Measurements from ENCODE around the gene TMEM138. TPM values are rescaled to one million over a fixed set of nuclear protein-coding genes. Genes with fewer than 3 reads are reported as not detected.

TMEM138 gene
- total RNA-seq, 1 experiment from 2014 or later = 46.3 TPM

DNA sequence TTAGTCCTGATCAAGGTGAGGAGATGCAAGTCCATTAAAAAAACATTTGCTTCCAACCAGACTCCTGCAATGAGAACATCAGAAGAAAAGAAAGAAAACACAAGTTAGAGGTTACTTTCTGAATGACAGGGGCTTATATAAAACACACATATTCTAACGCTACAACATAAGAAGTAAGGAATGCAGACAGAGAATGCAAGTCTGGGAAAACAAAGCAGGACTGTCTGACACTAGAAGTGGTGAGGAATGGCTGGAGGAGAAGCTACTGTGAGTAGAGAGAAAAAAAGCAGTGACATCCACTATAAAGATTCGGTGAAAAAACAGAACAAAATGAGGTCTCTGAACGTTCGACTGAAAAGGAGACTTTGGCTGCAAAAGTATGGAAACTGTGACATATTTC, 42.5 kb downstream of the TMEM138 start:
- no peak overlapping the region for H3K27ac Mint-ChIP-seq (ENCODE audit: unreplicated experiment)

DNA sequence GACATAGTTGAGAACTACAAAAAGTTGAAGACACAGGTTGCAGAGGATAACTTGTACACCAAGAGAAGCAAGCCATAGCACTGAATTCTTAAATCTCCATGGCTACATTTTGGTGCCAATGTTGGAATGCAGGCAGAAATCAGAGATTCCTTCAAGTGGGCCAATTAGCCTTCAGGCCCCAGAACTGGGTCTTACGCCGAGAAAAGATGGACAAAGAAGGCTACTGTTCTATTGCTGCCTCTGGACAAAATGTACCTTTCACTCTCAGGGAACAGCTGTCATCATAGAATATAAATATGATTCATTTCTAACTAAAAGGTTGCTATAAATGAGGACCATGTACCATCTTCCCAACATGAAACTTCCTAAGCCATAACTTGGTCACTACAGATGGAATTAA, 43.9 kb downstream of the TMEM138 start:
- Mint-ChIP-seq H3K4me3 (ENCODE audit: unreplicated experiment) (no peak overlapping the region), H3K36me3 (ENCODE audit: insufficient read depth, unreplicated experiment) (peaks cover 96% of the 10 kb centered on the region), H3K9me3 (ENCODE audit: unreplicated experiment) (no peaks in the 10 kb centered on the region), H3K4me1 (ENCODE audit: low read depth, unreplicated experiment) (no peaks in the 10 kb centered on the region), H3K27me3 (ENCODE audit: insufficient read depth, unreplicated experiment) (no peaks in the 10 kb centered on the region), H3K27ac (ENCODE audit: unreplicated experiment) (no peak overlapping the region)
- Histone ChIP-seq H3K4me1 (no peaks in the 10 kb centered on the region), H3K36me3 (ENCODE audit: control insufficient read depth, insufficient read depth, low read length) (peaks cover 3% of the 10 kb centered on the region), H3K4me3 (ENCODE audit: low read depth, low read length) (no peak overlapping the region), H3K27me3 (replicated peaks; ENCODE audit: control insufficient read depth, insufficient read depth, low read length) (no peaks in the 10 kb centered on the region), H3K9me3 (no peaks in the 10 kb centered on the region)
- intact Hi-C loops (cut with micrococcal nuclease; ENCODE audit: unreplicated experiment) = no loop called here
- ChIA-PET POLR2A (no interaction called here), CTCF (no interaction called here)
- TF ChIP-seq, protein P1, sequence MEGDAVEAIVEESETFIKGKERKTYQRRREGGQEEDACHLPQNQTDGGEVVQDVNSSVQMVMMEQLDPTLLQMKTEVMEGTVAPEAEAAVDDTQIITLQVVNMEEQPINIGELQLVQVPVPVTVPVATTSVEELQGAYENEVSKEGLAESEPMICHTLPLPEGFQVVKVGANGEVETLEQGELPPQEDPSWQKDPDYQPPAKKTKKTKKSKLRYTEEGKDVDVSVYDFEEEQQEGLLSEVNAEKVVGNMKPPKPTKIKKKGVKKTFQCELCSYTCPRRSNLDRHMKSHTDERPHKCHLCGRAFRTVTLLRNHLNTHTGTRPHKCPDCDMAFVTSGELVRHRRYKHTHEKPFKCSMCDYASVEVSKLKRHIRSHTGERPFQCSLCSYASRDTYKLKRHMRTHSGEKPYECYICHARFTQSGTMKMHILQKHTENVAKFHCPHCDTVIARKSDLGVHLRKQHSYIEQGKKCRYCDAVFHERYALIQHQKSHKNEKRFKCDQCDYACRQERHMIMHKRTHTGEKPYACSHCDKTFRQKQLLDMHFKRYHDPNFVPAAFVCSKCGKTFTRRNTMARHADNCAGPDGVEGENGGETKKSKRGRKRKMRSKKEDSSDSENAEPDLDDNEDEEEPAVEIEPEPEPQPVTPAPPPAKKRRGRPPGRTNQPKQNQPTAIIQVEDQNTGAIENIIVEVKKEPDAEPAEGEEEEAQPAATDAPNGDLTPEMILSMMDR (IDR thresholded peaks at IDR 0.05; ENCODE audit: insufficient read depth in 1 of 2, low read depth in 1 of 2, low read length in 1 of 2, severe bottlenecking in 1 of 2, unreplicated experiment in 1 of 2) = no peak
- no TSS peak for BruUV-seq (replicated peaks)
- no peak for DNase-seq

More for the DNA sequence above, 42.5 kb downstream of the TMEM138 start:
- Mint-ChIP-seq H3K36me3 (ENCODE audit: insufficient read depth, unreplicated experiment) (peaks cover 93% of the 10 kb centered on the region), H3K4me1 (ENCODE audit: low read depth, unreplicated experiment) (no peaks in the 10 kb centered on the region), H3K27me3 (ENCODE audit: insufficient read depth, unreplicated experiment) (no peaks in the 10 kb centered on the region), H3K9me3 (ENCODE audit: unreplicated experiment) (no peaks in the 10 kb centered on the region), H3K4me3 (ENCODE audit: unreplicated experiment) (no peak overlapping the region)
- H3K4me1 ChIP-seq = no peaks in the 10 kb centered on the region
- intact Hi-C loops (cut with micrococcal nuclease; ENCODE audit: unreplicated experiment) = no loop called here
- POLR2A ChIA-PET = no interaction called here
- H3K27me3 ChIP-seq (replicated peaks; ENCODE audit: control insufficient read depth, insufficient read depth, low read length) = no peaks in the 10 kb centered on the region
- H3K36me3 ChIP-seq (ENCODE audit: control insufficient read depth, insufficient read depth, low read length) = peaks cover 3% of the 10 kb centered on the region
- no peaks in the 10 kb centered on the region for H3K9me3 ChIP-seq
- CTCF ChIA-PET = no interaction called here
- TF ChIP-seq, protein P1 (IDR thresholded peaks at IDR 0.05; ENCODE audit: insufficient read depth in 1 of 2, low read depth in 1 of 2, low read length in 1 of 2, severe bottlenecking in 1 of 2, unreplicated experiment in 1 of 2) = no peak
- no peak for DNase-seq
- BruUV-seq (replicated peaks) = no TSS peak
- no peak overlapping the region for H3K4me3 ChIP-seq (ENCODE audit: low read depth, low read length)

DNA sequence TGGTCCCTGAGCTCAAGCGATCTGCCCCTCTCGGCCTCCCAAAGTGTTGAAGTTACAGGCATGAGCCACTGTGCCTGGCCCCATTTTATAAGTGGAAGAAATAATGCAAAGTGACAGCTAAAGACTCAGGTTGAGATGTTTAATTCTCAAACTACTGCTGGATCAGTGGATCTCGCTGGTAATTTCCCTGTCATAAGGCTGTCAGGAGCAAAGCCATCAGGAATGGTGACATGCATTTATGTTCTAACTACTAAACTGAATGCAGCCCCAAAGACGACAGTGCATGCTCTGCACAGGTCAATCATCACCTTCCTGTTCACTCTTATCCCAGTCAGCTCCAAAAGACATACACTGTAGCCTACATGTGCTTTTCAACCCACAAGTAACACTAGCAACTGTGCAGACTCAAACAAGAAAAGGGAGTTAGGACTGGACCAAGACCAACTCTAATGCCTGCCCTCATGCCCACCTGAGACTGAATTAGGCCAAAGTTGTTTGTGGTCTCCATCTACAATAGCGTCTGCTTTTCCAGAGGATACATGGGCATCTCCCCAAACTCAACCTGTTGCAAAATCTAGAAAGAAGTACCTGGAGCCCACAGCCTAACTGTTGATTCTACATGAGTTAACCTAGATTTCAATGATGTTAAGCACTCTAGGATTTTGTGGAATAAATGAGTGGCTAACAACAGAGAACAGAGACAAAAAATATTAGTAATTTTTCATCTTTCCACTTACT, 45.0 kb downstream of the TMEM138 start:
- Mint-ChIP-seq H3K36me3 (ENCODE audit: insufficient read depth, unreplicated experiment) (peaks cover 96% of the 10 kb centered on the region), H3K27me3 (ENCODE audit: insufficient read depth, unreplicated experiment) (no peaks in the 10 kb centered on the region), H3K4me3 (ENCODE audit: unreplicated experiment) (no peak overlapping the region), H3K4me1 (ENCODE audit: low read depth, unreplicated experiment) (no peaks in the 10 kb centered on the region), H3K27ac (ENCODE audit: unreplicated experiment) (no peak overlapping the region), H3K9me3 (ENCODE audit: unreplicated experiment) (no peaks in the 10 kb centered on the region)
- DNase-seq = no peak
- TF ChIP-seq, protein P1 (IDR thresholded peaks at IDR 0.05; ENCODE audit: insufficient read depth in 1 of 2, low read depth in 1 of 2, low read length in 1 of 2, severe bottlenecking in 1 of 2, unreplicated experiment in 1 of 2) = no peak
- peaks cover 6% of the 10 kb centered on the region for H3K36me3 ChIP-seq (ENCODE audit: control insufficient read depth, insufficient read depth, low read length)
- intact Hi-C loops (cut with micrococcal nuclease; ENCODE audit: unreplicated experiment) = no loop called here
- no peaks in the 10 kb centered on the region for H3K4me1 ChIP-seq
- H3K27me3 ChIP-seq (replicated peaks; ENCODE audit: control insufficient read depth, insufficient read depth, low read length) = no peaks in the 10 kb centered on the region
- no peak overlapping the region for H3K4me3 ChIP-seq (ENCODE audit: low read depth, low read length)
- no peaks in the 10 kb centered on the region for H3K9me3 ChIP-seq
- POLR2A ChIA-PET = no interaction called here
- CTCF ChIA-PET = no interaction called here
- no TSS peak for BruUV-seq (replicated peaks)
